ENCODE results near the gene RIMBP2. TPM values are rescaled to one million over a fixed set of nuclear protein-coding genes. Genes with fewer than 3 reads are reported as not detected.

The RIMBP2 gene
- total RNA-seq, 1 donor from 2014 or later, result 0.09 TPM

GRCh38 chr12:130485291-130486145 is 230.6 kb downstream of the RIMBP2 start:
- Histone ChIP-seq H3K4me3 (no peak overlapping the region), H3K4me1 (no peaks in the 10 kb centered on the region), H3K36me3 (no peaks in the 10 kb centered on the region), H3K9me3 (no peaks in the 10 kb centered on the region), H3K27me3 (peaks cover 5% of the 10 kb centered on the region), H3K27ac (no peak overlapping the region)
- DNase-seq (no peak), ATAC-seq (no peak)
- intact Hi-C loops (cut with DNase I), result no loop called here
- TF ChIP-seq CTCF (IDR thresholded peaks at IDR 0.05), result no peak

DNA sequence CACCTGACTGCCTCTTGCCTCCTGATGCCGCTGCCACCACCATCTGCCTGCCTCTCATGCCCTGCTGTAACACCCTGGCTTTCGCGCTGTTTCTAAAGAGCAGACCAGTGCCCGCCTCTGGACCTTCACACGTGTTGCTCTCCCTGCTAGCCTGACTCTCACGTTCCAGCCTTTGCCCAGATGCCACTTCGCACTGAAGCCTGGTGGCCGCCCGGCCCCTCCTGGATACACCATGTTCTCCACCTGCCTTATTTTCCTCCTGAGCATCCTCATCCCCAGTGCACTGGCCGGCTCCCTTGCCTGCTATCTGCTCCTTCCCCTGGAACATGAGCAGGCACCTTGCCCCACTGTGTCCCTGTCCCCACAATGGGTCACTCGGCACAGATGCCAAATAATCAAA is 231.9 kb downstream of the RIMBP2 start:
- Histone ChIP-seq H3K4me1 (no peaks in the 10 kb centered on the region), H3K4me3 (no peak overlapping the region), H3K27me3 (peaks cover 5% of the 10 kb centered on the region), H3K9me3 (no peaks in the 10 kb centered on the region), H3K36me3 (no peaks in the 10 kb centered on the region), H3K27ac (no peak overlapping the region)
- DNase-seq, result peak; percentile 46
- no peak for TF ChIP-seq CTCF (IDR thresholded peaks at IDR 0.05)
- no peak for ATAC-seq
- intact Hi-C loops (cut with DNase I), result no loop called here

- intact Hi-C loops (cut with DNase I), result no loop called here
- no peak for DNase-seq
These were observed 232.4 kb downstream of the RIMBP2 start for GRCh38 chr12:130483616-130484180.

GRCh38 chr12:130482448-130482847 is 233.7 kb downstream of the RIMBP2 start:
- no peak for DNase-seq
- no peak for TF ChIP-seq CTCF (IDR thresholded peaks at IDR 0.05)

More at GRCh38 chr12:130483616-130484180, 232.4 kb downstream of the RIMBP2 start:
- TF ChIP-seq CTCF (IDR thresholded peaks at IDR 0.05), result no peak
- H3K36me3 ChIP-seq, result no peaks in the 10 kb centered on the region
- no peak overlapping the region for H3K27ac ChIP-seq
- no peak overlapping the region for H3K4me3 ChIP-seq
- ATAC-seq, result no peak
- H3K4me1 ChIP-seq, result no peaks in the 10 kb centered on the region
- peaks cover 5% of the 10 kb centered on the region for H3K27me3 ChIP-seq
- H3K9me3 ChIP-seq, result no peaks in the 10 kb centered on the region

DNA sequence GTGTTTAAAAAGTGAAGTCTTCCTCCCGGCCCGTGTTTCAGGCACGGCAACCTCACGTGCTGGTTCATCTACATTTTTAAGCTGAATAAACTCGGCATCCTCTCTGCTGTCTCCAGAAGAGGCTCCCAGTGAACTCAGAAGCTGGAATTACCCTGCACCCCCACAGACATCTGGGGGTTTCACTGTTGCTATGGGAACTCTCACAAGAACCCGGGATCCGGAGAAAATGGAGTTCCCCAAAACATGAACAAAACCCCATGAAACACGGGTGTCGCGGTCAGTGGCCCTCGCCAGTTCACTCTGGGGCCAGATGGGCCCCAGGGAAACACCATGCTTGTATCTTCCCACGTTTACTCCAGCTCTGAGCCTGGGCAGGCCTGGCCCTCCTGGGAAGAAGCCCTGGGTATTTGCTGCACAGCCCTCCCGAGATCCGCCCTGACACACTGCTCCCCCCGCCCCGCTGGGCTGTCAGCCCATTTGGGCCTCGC is 234.7 kb downstream of the RIMBP2 start:
- DNase-seq, result no peak
- no peak for ATAC-seq
- Histone ChIP-seq H3K4me1 (no peaks in the 10 kb centered on the region), H3K27me3 (peaks cover 5% of the 10 kb centered on the region), H3K4me3 (no peak overlapping the region), H3K27ac (no peak overlapping the region), H3K9me3 (no peaks in the 10 kb centered on the region), H3K36me3 (no peaks in the 10 kb centered on the region)
- TF ChIP-seq CTCF (IDR thresholded peaks at IDR 0.05), result no peak
- intact Hi-C loops (cut with DNase I), result no loop called here

More at GRCh38 chr12:130482448-130482847, 233.7 kb downstream of the RIMBP2 start:
- Histone ChIP-seq H3K27me3 (peaks cover 5% of the 10 kb centered on the region), H3K4me3 (no peak overlapping the region), H3K9me3 (no peaks in the 10 kb centered on the region), H3K27ac (no peak overlapping the region), H3K4me1 (no peaks in the 10 kb centered on the region), H3K36me3 (no peaks in the 10 kb centered on the region)
- intact Hi-C loops (cut with DNase I), result no loop called here
- no peak for ATAC-seq
